H9 (cell line): ENCODE data around the gene GLI2. TPM values are rescaled to one million over a fixed set of nuclear protein-coding genes. Genes with fewer than 3 reads are reported as not detected.

ENCODE experiments used
- DNase-seq: peaks from one replicate; pipeline ENCODE4 v3.0.0-alpha.2; 2017
- H2AFZ ChIP-seq: one replicate; pipeline ENCODE4 v1.6.1; 2013; ENCODE audit warnings: mild to moderate bottlenecking, low read length, control low read depth, moderate library complexity
- H2AK5ac ChIP-seq: 2 replicates; pipeline ENCODE4 v1.6.1; 2013; ENCODE audit warnings: low read length, control low read depth, mixed read lengths; ENCODE audit not compliant: insufficient read length
- H2BK120ac ChIP-seq: one replicate; pipeline ENCODE4 v1.6.1; 2013; ENCODE audit warnings: low read depth, mild to moderate bottlenecking, low read length, control low read depth, inconsistent platforms; ENCODE audit not compliant: poor library complexity, severe bottlenecking
- H2BK12ac ChIP-seq: 2 replicates; pipeline ENCODE4 v1.6.1; 2013; ENCODE audit warnings: low read length, control low read depth, mixed read lengths, low read depth; ENCODE audit not compliant: insufficient read length
- H2BK15ac ChIP-seq: 2 replicates; pipeline ENCODE4 v1.6.1; 2013; ENCODE audit warnings: low read depth, low read length, control low read depth
- H2BK20ac ChIP-seq: one replicate; pipeline ENCODE4 v1.6.1; 2013; ENCODE audit warnings: low read depth, mild to moderate bottlenecking, low read length, control low read depth, inconsistent platforms; ENCODE audit not compliant: poor library complexity, severe bottlenecking
- H2BK5ac ChIP-seq: 2 replicates; pipeline ENCODE4 v1.6.1; 2013; ENCODE audit warnings: low read length, control low read depth, mixed read lengths; ENCODE audit not compliant: insufficient read length
- H3K14ac ChIP-seq: 2 replicates; pipeline ENCODE4 v1.6.1; 2013; ENCODE audit warnings: low read length, control low read depth; ENCODE audit not compliant: insufficient read depth
- H3K18ac ChIP-seq: 2 replicates; pipeline ENCODE4 v1.6.1; 2013; ENCODE audit warnings: low read depth, mild to moderate bottlenecking, mixed read lengths, low read length, control low read depth; ENCODE audit not compliant: insufficient read length
- H3K23ac ChIP-seq: 2 replicates; pipeline ENCODE4 v1.6.1; 2013; ENCODE audit warnings: low read length, control low read depth, mixed read lengths, low read depth; ENCODE audit not compliant: insufficient read length
- H3K23me2 ChIP-seq: 2 replicates; pipeline ENCODE4 v1.6.1; 2013; ENCODE audit warnings: low read depth, mild to moderate bottlenecking, mixed read lengths, low read length, control low read depth; ENCODE audit not compliant: insufficient read length, poor library complexity, severe bottlenecking
- H3K27ac ChIP-seq: 2 replicates; pipeline ENCODE4 v1.5.1; 2013; ENCODE audit warnings: low read length, control low read depth, mixed read lengths, low read depth; ENCODE audit not compliant: insufficient read length
- H3K27me3 ChIP-seq: 2 replicates; pipeline ENCODE4 v1.6.1; 2013; ENCODE audit warnings: low read length, control low read depth, inconsistent platforms; ENCODE audit not compliant: insufficient read depth
- H3K4ac ChIP-seq: 2 replicates; pipeline ENCODE4 v1.6.1; 2013; ENCODE audit warnings: low read depth, mild to moderate bottlenecking, control low read depth, inconsistent platforms, low read length, moderate library complexity
- H3K4me1 ChIP-seq: 2 replicates; pipeline ENCODE4 v1.6.1; 2013; ENCODE audit warnings: low read length, control low read depth, inconsistent platforms; ENCODE audit not compliant: insufficient read depth
- H3K4me2 ChIP-seq: 2 replicates; pipeline ENCODE4 v1.6.1; 2013; ENCODE audit warnings: low read length, control low read depth, mixed read lengths; ENCODE audit not compliant: insufficient read length, insufficient read depth
- H3K56ac ChIP-seq: 2 replicates; pipeline ENCODE4 v1.6.1; 2013; ENCODE audit warnings: low read depth, mild to moderate bottlenecking, mixed read lengths, low read length, control low read depth; ENCODE audit not compliant: insufficient read length
- H3K79me1 ChIP-seq: 2 replicates; pipeline ENCODE4 v1.6.1; 2013; ENCODE audit warnings: low read depth, mild to moderate bottlenecking, moderate library complexity, low read length, control low read depth, inconsistent platforms; ENCODE audit not compliant: insufficient read depth, poor library complexity, severe bottlenecking
- H3K79me2 ChIP-seq: 2 replicates; pipeline ENCODE4 v1.6.1; 2013; ENCODE audit warnings: low read length, control low read depth, inconsistent platforms; ENCODE audit not compliant: insufficient read depth
- H3K9ac ChIP-seq: 2 replicates; pipeline ENCODE4 v1.6.1; 2013; ENCODE audit warnings: low read length, control low read depth, mixed read lengths; ENCODE audit not compliant: insufficient read length; ENCODE audit errors: extremely low read depth
- H3K9me3 ChIP-seq: one replicate; pipeline ENCODE4 v1.6.1; 2013; ENCODE audit warnings: low read depth, low read length, inconsistent platforms; ENCODE audit not compliant: control insufficient read depth
- H3T11ph ChIP-seq: one replicate; pipeline ENCODE4 v1.6.1; 2013; ENCODE audit warnings: mild to moderate bottlenecking, low read length, control low read depth, inconsistent platforms
- H4K20me1 ChIP-seq: one replicate; pipeline ENCODE4 v1.6.1; 2013; ENCODE audit not compliant: control insufficient read depth, insufficient read length, insufficient read depth
- H4K5ac ChIP-seq: 2 replicates; pipeline ENCODE4 v1.6.1; 2013; ENCODE audit warnings: low read depth, mild to moderate bottlenecking, mixed read lengths, low read length, control low read depth; ENCODE audit not compliant: insufficient read length
- H4K8ac ChIP-seq: replicated peaks from 2 replicates; pipeline ENCODE4 v1.6.1; 2013; ENCODE audit warnings: low read length, control low read depth, mixed read lengths, low read depth; ENCODE audit not compliant: insufficient read length
- H4K91ac ChIP-seq: 2 replicates; pipeline ENCODE4 v1.6.1; 2013; ENCODE audit warnings: low read depth, mild to moderate bottlenecking, moderate library complexity, mixed read lengths, low read length, control low read depth; ENCODE audit not compliant: insufficient read length
- H3K27ac Mint-ChIP-seq, 3 experiments: 2 replicates in 2 of 3; 3 replicates in 1 of 3; pipeline ENCODE4 v1.8.0; 2020 to 2021; ENCODE audit warnings: mixed read lengths in 3 of 3, mild to moderate bottlenecking in 1 of 3, moderate library complexity in 1 of 3
- H3K27me3 Mint-ChIP-seq: 2 replicates; pipeline ENCODE4 v1.8.0; 2021; ENCODE audit warnings: low read depth, mild to moderate bottlenecking, moderate library complexity, mixed read lengths
- H3K36me3 Mint-ChIP-seq, 3 experiments: 2 replicates in 2 of 3; 3 replicates in 1 of 3; pipeline ENCODE4 v1.8.0; 2020 to 2021; ENCODE audit warnings: low read depth in 3 of 3, mixed read lengths in 3 of 3; ENCODE audit not compliant: insufficient read depth in 1 of 3
- H3K4me1 Mint-ChIP-seq, 2 experiments: 2 replicates each; pipeline ENCODE4 v1.8.0; 2020; ENCODE audit warnings: mixed read lengths in 2 of 2
- H3K4me3 Mint-ChIP-seq, 2 experiments: 2 replicates in 1 of 2; 3 replicates in 1 of 2; pipeline ENCODE4 v1.8.0; 2020 to 2021; ENCODE audit warnings: mild to moderate bottlenecking in 2 of 2, mixed read lengths in 2 of 2, moderate library complexity in 1 of 2
- H3K9me3 Mint-ChIP-seq, 2 experiments: 2 replicates in 1 of 2; 3 replicates in 1 of 2; pipeline ENCODE4 v1.8.0; 2020; ENCODE audit warnings: mild to moderate bottlenecking in 2 of 2, mixed read lengths in 2 of 2, moderate library complexity in 1 of 2
- CTCF ChIP-seq: fragments of 200-600 bp; sonication (generic); conservative IDR thresholded peaks from 3 replicates; pipeline ENCODE4 v1.8.0; 2021; ENCODE audit warnings: antibody characterized with exemption, mild to moderate bottlenecking
- WGBS: extraction: QIAGEN DNeasy Blood & Tissue Kit; methylation state at CpG from one replicate; pipeline ENCODE4 v1.1.7; 2013; ENCODE audit warnings: missing lambda C conversion rate, low lambda C conversion rate, mixed read lengths; ENCODE audit not compliant: insufficient read length; ENCODE audit errors: extremely low coverage; 5-methylcytosine and 5-hydroxymethylcytosine counted together
- total RNA-seq: library from RNA; stranded (reverse); gene quantifications from 2 replicates; pipeline ENCODE4 v1.2.1, GENCODE V29; 2021

The GLI2 gene
- total RNA-seq, 1 experiment from 2014 or later = 56.7 TPM

- no peak overlapping the region for H2AK5ac ChIP-seq
- H3K4ac ChIP-seq = no peak overlapping the region
- no peaks in the 10 kb centered on the region for H3K23me2 ChIP-seq
- WGBS = no CpG with 5 or more reads among the region's 11 CpGs
- H2AFZ ChIP-seq = no peak overlapping the region
- peaks cover 5% of the 10 kb centered on the region for H3K79me1 ChIP-seq
- H3K4me1 ChIP-seq = peaks cover 10% of the 10 kb centered on the region; the same call in 1 of the 2 replicates
- no peaks in the 10 kb centered on the region for H3K9me3 ChIP-seq
- H3K27ac Mint-ChIP-seq = peak overlapping the region; percentile 74 to 95 (median 92)
- H4K8ac ChIP-seq = no peak overlapping the region
- no peak overlapping the region for H2BK120ac ChIP-seq
- H3K14ac ChIP-seq = no peak overlapping the region; the same call in 1 of the 2 replicates
- no peak overlapping the region for H3K18ac ChIP-seq
- no peak overlapping the region for H2BK5ac ChIP-seq
- H3K4me1 Mint-ChIP-seq = peaks cover 70 to 82% of the 10 kb centered on the region in 2 experiments
- H3K79me2 ChIP-seq = peaks cover 36% of the 10 kb centered on the region; the same call in 1 of the 2 replicates
- no peaks in the 10 kb centered on the region for H3K9me3 Mint-ChIP-seq
- H4K20me1 ChIP-seq = no peaks in the 10 kb centered on the region
- H2BK20ac ChIP-seq = no peak overlapping the region
- peaks cover 0 to 4% (median under 1%) of the 10 kb centered on the region in 3 experiments; a peak in 2 of 7 replicates for H3K36me3 Mint-ChIP-seq
- H3T11ph ChIP-seq = no peak overlapping the region
- no peak overlapping the region for H3K4me3 Mint-ChIP-seq
- no peaks in the 10 kb centered on the region; the same call in 1 of the 2 replicates for H3K27me3 Mint-ChIP-seq
- H2BK12ac ChIP-seq = no peak overlapping the region
- H3K4me2 ChIP-seq = no peak overlapping the region
- no peak overlapping the region for H3K27ac ChIP-seq
- no peak overlapping the region for H3K9ac ChIP-seq
- DNase-seq = peak; percentile 33
- no peak overlapping the region for H4K5ac ChIP-seq
- H3K56ac ChIP-seq = no peak overlapping the region
- no peak overlapping the region for H4K91ac ChIP-seq
- H2BK15ac ChIP-seq = no peak overlapping the region
- no peak overlapping the region for H3K23ac ChIP-seq
- TF ChIP-seq CTCF = no peak
- no peaks in the 10 kb centered on the region for H3K27me3 ChIP-seq
Measured at GRCh38 chr2:120764991-120765677, 29.5 kb downstream of the GLI2 start.
